HepG2 (cell line): ENCODE measurements around the gene SYNE3. TPM values are rescaled to one million over a fixed set of nuclear protein-coding genes. Genes with fewer than 3 reads are reported as not detected.

Experiments used
- BRCA1 ChIP-seq: sonication (generic); formaldehyde crosslinking; IDR thresholded peaks from 2 replicates; pipeline ENCODE4 v1.4.0; 2020; ENCODE audit warnings: missing genetic modification reagents
- CC2D1A ChIP-seq: sonication (generic); formaldehyde crosslinking; IDR thresholded peaks from 2 replicates; pipeline ENCODE4 v1.8.1; 2023; ENCODE audit warnings: mild to moderate bottlenecking, missing genetic modification reagents
- CCAR2 ChIP-seq: fragments of 200-400 bp; formaldehyde crosslinking; optimal IDR thresholded peaks from 2 replicates; pipeline ENCODE3; 2018; ENCODE audit warnings: low read depth, mild to moderate bottlenecking, low read length, moderate library complexity
- HOXA7 ChIP-seq: sonication (generic); formaldehyde crosslinking; IDR thresholded peaks from 2 replicates; pipeline ENCODE4 v1.8.1; 2022; ENCODE audit warnings: mild to moderate bottlenecking, missing genetic modification reagents, moderate library complexity
- MED8 ChIP-seq: sonication (generic); formaldehyde crosslinking; IDR thresholded peaks from 2 replicates; pipeline ENCODE4 v1.8.1; 2023; ENCODE audit warnings: mild to moderate bottlenecking, missing genetic modification reagents; ENCODE audit not compliant: insufficient replicate concordance
- RFX5 ChIP-seq: IDR thresholded peaks from 2 replicates; pipeline ENCODE4 v1.6.1; 2011; ENCODE audit warnings: low read depth, low read length, improper control_type of control experiment
- SMARCE1 ChIP-seq: fragments of 450-650 bp; IDR thresholded peaks from 2 replicates; pipeline ENCODE4 v1.6.1; 2017; ENCODE audit warnings: borderline replicate concordance
- SP2 ChIP-seq: sonication (generic); formaldehyde crosslinking; IDR thresholded peaks from 2 replicates; pipeline ENCODE4 v1.5.1; 2020; ENCODE audit warnings: mild to moderate bottlenecking, missing genetic modification reagents
- ZMAT3 ChIP-seq: sonication (generic); formaldehyde crosslinking; conservative IDR thresholded peaks from 2 replicates; pipeline ENCODE4 v1.7.0; 2021; ENCODE audit warnings: missing genetic modification reagents
- ZNF749 ChIP-seq: sonication (generic); formaldehyde crosslinking; IDR thresholded peaks from 2 replicates; pipeline ENCODE4 v1.8.0; 2022; ENCODE audit warnings: mild to moderate bottlenecking, missing genetic modification reagents, moderate library complexity, borderline replicate concordance
- polyA plus RNA-seq, 8 experiments: library from polyadenylated mRNA; depleted of rRNA in 3 of 8; stranded (reverse) in 7 of 8; unstranded in 1 of 8; fragments of >200 nt; fragmentation: Illumina TruSeq in 4 of 8; extraction: Trizol in 4 of 8; gene quantifications; 2 replicates each; pipeline versions ENCODE4 v1.2.1 to v1.2.3, GENCODE V29; 2011 to 2016; ENCODE audit warnings: low read depth in 4 of 8, missing spikeins in 1 of 8, mixed read lengths in 1 of 8; ENCODE audit not compliant: insufficient read depth in 1 of 8
- total RNA-seq, 5 experiments: library from RNA; depleted of rRNA; stranded (reverse); fragments of >200 nt; fragmentation: Illumina TruSeq; extraction: Trizol; gene quantifications; 2 replicates each; pipeline ENCODE4 v1.2.3, GENCODE V29; 2016; ENCODE audit warnings: low read depth in 1 of 5
- TF ChIP-seq, protein P1 (sequence below): sonication (generic); formaldehyde crosslinking; IDR thresholded peaks from 2 replicates; pipeline ENCODE4 v1.5.1; 2020; ENCODE audit warnings: mild to moderate bottlenecking, missing genetic modification reagents, borderline replicate concordance
- TF ChIP-seq, protein P2 (sequence below): sonication (generic); formaldehyde crosslinking; IDR thresholded peaks from 2 replicates; pipeline ENCODE4 v1.5.0; 2020; ENCODE audit warnings: mild to moderate bottlenecking, missing genetic modification reagents, borderline replicate concordance
- TF ChIP-seq, protein P3 (sequence below): sonication (generic); formaldehyde crosslinking; IDR thresholded peaks from 2 replicates; pipeline ENCODE4 v1.8.0; 2022; ENCODE audit warnings: mild to moderate bottlenecking, missing genetic modification reagents

The SYNE3 gene
- total and polyA plus RNA-seq, 2 of the 13 experiments (the other 11 are each of a cell fraction or from before 2014, with no cell fraction given), result 7.8 to 8.0 TPM

DNA sequence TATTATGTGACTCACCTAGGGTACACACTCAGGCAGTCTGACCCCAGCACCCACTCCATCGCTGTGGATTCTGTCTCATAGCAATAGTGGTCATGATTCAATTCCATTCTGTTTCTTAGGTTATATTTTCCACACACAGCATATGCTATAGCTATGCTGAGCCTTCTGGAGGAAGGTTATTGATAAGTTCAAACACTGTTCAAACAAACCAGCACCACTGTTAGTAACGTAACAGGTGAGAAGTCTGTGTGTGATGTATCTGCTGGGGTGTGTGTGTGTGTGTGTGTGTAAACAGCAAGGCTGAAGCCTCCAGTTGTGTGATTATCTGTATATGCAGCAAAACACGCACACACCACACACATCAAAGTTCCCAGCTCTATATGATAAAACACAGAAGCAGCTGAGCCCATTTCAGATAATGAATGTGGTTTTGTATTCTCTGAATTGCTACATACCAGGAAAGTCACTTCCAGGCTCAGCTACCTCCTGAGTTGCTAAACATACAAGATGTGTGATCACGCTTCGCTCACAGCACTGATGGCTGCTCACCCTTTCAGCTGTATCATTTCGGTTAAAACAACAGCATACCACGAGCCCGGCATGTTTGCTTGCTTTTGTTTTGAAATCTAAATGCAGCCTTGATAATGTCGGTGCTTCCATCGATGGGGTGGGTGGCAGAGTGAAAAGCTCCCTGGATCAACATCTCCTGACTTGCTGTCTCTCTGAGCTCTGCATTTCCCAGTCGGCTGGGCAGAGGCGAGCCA, 6.8 kb upstream of the SYNE3 start (continued):
- TF ChIP-seq, protein P1, sequence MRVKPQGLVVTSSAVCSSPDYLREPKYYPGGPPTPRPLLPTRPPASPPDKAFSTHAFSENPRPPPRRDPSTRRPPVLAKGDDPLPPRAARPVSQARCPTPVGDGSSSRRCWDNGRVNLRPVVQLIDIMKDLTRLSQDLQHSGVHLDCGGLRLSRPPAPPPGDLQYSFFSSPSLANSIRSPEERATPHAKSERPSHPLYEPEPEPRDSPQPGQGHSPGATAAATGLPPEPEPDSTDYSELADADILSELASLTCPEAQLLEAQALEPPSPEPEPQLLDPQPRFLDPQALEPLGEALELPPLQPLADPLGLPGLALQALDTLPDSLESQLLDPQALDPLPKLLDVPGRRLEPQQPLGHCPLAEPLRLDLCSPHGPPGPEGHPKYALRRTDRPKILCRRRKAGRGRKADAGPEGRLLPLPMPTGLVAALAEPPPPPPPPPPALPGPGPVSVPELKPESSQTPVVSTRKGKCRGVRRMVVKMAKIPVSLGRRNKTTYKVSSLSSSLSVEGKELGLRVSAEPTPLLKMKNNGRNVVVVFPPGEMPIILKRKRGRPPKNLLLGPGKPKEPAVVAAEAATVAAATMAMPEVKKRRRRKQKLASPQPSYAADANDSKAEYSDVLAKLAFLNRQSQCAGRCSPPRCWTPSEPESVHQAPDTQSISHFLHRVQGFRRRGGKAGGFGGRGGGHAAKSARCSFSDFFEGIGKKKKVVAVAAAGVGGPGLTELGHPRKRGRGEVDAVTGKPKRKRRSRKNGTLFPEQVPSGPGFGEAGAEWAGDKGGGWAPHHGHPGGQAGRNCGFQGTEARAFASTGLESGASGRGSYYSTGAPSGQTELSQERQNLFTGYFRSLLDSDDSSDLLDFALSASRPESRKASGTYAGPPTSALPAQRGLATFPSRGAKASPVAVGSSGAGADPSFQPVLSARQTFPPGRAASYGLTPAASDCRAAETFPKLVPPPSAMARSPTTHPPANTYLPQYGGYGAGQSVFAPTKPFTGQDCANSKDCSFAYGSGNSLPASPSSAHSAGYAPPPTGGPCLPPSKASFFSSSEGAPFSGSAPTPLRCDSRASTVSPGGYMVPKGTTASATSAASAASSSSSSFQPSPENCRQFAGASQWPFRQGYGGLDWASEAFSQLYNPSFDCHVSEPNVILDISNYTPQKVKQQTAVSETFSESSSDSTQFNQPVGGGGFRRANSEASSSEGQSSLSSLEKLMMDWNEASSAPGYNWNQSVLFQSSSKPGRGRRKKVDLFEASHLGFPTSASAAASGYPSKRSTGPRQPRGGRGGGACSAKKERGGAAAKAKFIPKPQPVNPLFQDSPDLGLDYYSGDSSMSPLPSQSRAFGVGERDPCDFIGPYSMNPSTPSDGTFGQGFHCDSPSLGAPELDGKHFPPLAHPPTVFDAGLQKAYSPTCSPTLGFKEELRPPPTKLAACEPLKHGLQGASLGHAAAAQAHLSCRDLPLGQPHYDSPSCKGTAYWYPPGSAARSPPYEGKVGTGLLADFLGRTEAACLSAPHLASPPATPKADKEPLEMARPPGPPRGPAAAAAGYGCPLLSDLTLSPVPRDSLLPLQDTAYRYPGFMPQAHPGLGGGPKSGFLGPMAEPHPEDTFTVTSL (CRISPR knock-in tag), result 0 out of 2 replicates have a peak, but pooled peaks have one; percentile 49
- TF ChIP-seq ZNF749 (CRISPR knock-in tag) (peak; percentile 68; the same call in 1 of the 2 replicates), SMARCE1 (no peak), RFX5 (no peak), BRCA1 (0 out of 2 replicates have a peak, but pooled peaks have one; percentile 21), ZMAT3 (peak; percentile 47; the same call in 1 of the 2 replicates), CCAR2 (no peak), HOXA7 (CRISPR knock-in tag) (no peak), MED8 (CRISPR knock-in tag) (no peak), SP2 (CRISPR knock-in tag) (no peak), CC2D1A (CRISPR knock-in tag) (no peak)
- TF ChIP-seq, protein P2, sequence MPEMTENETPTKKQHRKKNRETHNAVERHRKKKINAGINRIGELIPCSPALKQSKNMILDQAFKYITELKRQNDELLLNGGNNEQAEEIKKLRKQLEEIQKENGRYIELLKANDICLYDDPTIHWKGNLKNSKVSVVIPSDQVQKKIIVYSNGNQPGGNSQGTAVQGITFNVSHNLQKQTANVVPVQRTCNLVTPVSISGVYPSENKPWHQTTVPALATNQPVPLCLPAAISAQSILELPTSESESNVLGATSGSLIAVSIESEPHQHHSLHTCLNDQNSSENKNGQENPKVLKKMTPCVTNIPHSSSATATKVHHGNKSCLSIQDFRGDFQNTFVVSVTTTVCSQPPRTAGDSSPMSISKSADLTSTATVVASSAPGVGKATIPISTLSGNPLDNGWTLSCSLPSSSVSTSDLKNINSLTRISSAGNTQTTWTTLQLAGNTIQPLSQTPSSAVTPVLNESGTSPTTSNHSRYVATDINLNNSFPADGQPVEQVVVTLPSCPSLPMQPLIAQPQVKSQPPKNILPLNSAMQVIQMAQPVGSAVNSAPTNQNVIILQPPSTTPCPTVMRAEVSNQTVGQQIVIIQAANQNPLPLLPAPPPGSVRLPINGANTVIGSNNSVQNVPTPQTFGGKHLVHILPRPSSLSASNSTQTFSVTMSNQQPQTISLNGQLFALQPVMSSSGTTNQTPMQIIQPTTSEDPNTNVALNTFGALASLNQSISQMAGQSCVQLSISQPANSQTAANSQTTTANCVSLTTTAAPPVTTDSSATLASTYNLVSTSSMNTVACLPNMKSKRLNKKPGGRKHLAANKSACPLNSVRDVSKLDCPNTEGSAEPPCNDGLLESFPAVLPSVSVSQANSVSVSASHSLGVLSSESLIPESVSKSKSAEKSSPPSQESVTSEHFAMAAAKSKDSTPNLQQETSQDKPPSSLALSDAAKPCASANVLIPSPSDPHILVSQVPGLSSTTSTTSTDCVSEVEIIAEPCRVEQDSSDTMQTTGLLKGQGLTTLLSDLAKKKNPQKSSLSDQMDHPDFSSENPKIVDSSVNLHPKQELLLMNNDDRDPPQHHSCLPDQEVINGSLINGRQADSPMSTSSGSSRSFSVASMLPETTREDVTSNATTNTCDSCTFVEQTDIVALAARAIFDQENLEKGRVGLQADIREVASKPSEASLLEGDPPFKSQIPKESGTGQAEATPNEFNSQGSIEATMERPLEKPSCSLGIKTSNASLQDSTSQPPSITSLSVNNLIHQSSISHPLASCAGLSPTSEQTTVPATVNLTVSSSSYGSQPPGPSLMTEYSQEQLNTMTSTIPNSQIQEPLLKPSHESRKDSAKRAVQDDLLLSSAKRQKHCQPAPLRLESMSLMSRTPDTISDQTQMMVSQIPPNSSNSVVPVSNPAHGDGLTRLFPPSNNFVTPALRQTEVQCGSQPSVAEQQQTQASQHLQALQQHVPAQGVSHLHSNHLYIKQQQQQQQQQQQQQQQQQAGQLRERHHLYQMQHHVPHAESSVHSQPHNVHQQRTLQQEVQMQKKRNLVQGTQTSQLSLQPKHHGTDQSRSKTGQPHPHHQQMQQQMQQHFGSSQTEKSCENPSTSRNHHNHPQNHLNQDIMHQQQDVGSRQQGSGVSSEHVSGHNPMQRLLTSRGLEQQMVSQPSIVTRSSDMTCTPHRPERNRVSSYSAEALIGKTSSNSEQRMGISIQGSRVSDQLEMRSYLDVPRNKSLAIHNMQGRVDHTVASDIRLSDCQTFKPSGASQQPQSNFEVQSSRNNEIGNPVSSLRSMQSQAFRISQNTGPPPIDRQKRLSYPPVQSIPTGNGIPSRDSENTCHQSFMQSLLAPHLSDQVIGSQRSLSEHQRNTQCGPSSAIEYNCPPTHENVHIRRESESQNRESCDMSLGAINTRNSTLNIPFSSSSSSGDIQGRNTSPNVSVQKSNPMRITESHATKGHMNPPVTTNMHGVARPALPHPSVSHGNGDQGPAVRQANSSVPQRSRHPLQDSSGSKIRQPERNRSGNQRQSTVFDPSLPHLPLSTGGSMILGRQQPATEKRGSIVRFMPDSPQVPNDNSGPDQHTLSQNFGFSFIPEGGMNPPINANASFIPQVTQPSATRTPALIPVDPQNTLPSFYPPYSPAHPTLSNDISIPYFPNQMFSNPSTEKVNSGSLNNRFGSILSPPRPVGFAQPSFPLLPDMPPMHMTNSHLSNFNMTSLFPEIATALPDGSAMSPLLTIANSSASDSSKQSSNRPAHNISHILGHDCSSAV (CRISPR knock-in tag), result no peak
- TF ChIP-seq, protein P3, sequence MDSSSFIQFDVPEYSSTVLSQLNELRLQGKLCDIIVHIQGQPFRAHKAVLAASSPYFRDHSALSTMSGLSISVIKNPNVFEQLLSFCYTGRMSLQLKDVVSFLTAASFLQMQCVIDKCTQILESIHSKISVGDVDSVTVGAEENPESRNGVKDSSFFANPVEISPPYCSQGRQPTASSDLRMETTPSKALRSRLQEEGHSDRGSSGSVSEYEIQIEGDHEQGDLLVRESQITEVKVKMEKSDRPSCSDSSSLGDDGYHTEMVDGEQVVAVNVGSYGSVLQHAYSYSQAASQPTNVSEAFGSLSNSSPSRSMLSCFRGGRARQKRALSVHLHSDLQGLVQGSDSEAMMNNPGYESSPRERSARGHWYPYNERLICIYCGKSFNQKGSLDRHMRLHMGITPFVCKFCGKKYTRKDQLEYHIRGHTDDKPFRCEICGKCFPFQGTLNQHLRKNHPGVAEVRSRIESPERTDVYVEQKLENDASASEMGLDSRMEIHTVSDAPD, result no peak
